ENCODE data around the gene TBC1D14. TPM values are rescaled to one million over a fixed set of nuclear protein-coding genes. Genes with fewer than 3 reads are reported as not detected.

TBC1D14 gene
- polyA plus RNA-seq, 1 experiment = 35.8 TPM

GRCh38 chr4:6925357-6925836 lies 15.8 kb downstream of the TBC1D14 start:
- TF ChIP-seq, protein P1, sequence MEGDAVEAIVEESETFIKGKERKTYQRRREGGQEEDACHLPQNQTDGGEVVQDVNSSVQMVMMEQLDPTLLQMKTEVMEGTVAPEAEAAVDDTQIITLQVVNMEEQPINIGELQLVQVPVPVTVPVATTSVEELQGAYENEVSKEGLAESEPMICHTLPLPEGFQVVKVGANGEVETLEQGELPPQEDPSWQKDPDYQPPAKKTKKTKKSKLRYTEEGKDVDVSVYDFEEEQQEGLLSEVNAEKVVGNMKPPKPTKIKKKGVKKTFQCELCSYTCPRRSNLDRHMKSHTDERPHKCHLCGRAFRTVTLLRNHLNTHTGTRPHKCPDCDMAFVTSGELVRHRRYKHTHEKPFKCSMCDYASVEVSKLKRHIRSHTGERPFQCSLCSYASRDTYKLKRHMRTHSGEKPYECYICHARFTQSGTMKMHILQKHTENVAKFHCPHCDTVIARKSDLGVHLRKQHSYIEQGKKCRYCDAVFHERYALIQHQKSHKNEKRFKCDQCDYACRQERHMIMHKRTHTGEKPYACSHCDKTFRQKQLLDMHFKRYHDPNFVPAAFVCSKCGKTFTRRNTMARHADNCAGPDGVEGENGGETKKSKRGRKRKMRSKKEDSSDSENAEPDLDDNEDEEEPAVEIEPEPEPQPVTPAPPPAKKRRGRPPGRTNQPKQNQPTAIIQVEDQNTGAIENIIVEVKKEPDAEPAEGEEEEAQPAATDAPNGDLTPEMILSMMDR (IDR thresholded peaks at IDR 0.05; ENCODE audit: insufficient read depth, low read depth, low read length) = no peak
- CTCF ChIA-PET = interaction anchor here (1.1 kb wide), 1 partner anchor 49 kb away, joined by 5 read pairs; no protein-coding TSS in a partner anchor
- no peak for DNase-seq (ENCODE audit: low read depth)
- Histone ChIP-seq H3K4me3 (ENCODE audit: low read depth, low read length) (no peak overlapping the region), H3K36me3 (ENCODE audit: control insufficient read depth, insufficient read depth, low read length) (peaks cover 7% of the 10 kb centered on the region), H3K27me3 (ENCODE audit: control insufficient read depth, insufficient read depth, low read length) (no peaks in the 10 kb centered on the region)
- POLR2A ChIA-PET = no interaction called here

GRCh38 chr4:6926081-6926480 lies 16.5 kb downstream of the TBC1D14 start:
- ChIA-PET CTCF (interaction anchor here (1.1 kb wide), 1 partner anchor 48 kb away, joined by 5 read pairs; no protein-coding TSS in a partner anchor), POLR2A (no interaction called here)
- H3K36me3 ChIP-seq (ENCODE audit: control insufficient read depth, insufficient read depth, low read length) = peaks cover 7% of the 10 kb centered on the region
- TF ChIP-seq, protein P1 (IDR thresholded peaks at IDR 0.05; ENCODE audit: insufficient read depth, low read depth, low read length) = no peak
- H3K27me3 ChIP-seq (ENCODE audit: control insufficient read depth, insufficient read depth, low read length) = no peaks in the 10 kb centered on the region
- no peak overlapping the region for H3K4me3 ChIP-seq (ENCODE audit: low read depth, low read length)
- no peak for DNase-seq (ENCODE audit: low read depth)

GRCh38 chr4:6926681-6927478 lies 17.3 kb downstream of the TBC1D14 start:
- POLR2A ChIA-PET = interaction anchor here (0.7 kb wide), 1 partner anchor 15 kb away, joined by 20 read pairs; no protein-coding TSS in a partner anchor
- DNase-seq (ENCODE audit: low read depth) = no peak

DNA sequence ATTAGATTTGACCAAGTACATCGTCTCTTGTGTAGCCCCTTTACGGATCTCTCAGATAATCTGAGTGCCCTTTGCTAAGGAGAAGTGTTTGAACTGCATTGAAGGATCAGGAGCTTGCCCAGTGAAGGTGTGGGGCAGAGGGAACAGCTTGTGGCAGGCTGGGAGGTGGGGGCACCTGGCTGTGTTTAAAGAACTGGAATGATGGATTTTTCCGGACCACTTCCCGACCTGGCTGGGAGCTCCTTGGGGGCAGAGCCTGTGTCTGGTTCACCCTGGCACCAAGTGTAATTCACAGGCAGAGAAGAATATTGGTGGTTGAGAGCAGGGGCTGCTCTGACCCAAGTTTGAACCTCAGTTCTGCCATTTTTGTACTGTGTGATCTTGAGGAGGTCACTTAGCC lies 18.5 kb downstream of the TBC1D14 start:
- Histone ChIP-seq H3K36me3 (ENCODE audit: control insufficient read depth, insufficient read depth, low read length) (peaks cover 9% of the 10 kb centered on the region), H3K4me3 (ENCODE audit: low read depth, low read length) (no peak overlapping the region), H3K27me3 (ENCODE audit: control insufficient read depth, insufficient read depth, low read length) (no peaks in the 10 kb centered on the region)
- DNase-seq (ENCODE audit: low read depth) = no peak
- POLR2A ChIA-PET = no interaction called here
- CTCF ChIA-PET = interaction anchor here (1.0 to 2.5 kb wide), 4 partner anchors 11 to 52 kb away, joined by 3 to 7 read pairs (median 5); no protein-coding TSS in a partner anchor
- TF ChIP-seq, protein P1 (IDR thresholded peaks at IDR 0.05; ENCODE audit: insufficient read depth, low read depth, low read length) = no peak

More at GRCh38 chr4:6926681-6927478, 17.3 kb downstream of the TBC1D14 start:
- Histone ChIP-seq H3K27me3 (ENCODE audit: control insufficient read depth, insufficient read depth, low read length) (no peaks in the 10 kb centered on the region), H3K36me3 (ENCODE audit: control insufficient read depth, insufficient read depth, low read length) (peaks cover 9% of the 10 kb centered on the region), H3K4me3 (ENCODE audit: low read depth, low read length) (no peak overlapping the region)
- CTCF ChIA-PET = interaction anchor here (0.7 to 1.1 kb wide), 3 partner anchors 19 to 48 kb away, joined by 3 to 5 read pairs (median 3); no protein-coding TSS in a partner anchor
- TF ChIP-seq, protein P1 (IDR thresholded peaks at IDR 0.05; ENCODE audit: insufficient read depth, low read depth, low read length) = no peak

GRCh38 chr4:6929339-6929811 lies 19.7 kb downstream of the TBC1D14 start:
- Histone ChIP-seq H3K27me3 (ENCODE audit: control insufficient read depth, insufficient read depth, low read length) (no peaks in the 10 kb centered on the region), H3K4me3 (ENCODE audit: low read depth, low read length) (no peak overlapping the region), H3K36me3 (ENCODE audit: control insufficient read depth, insufficient read depth, low read length) (peaks cover 5% of the 10 kb centered on the region)
- DNase-seq (ENCODE audit: low read depth) = no peak
- TF ChIP-seq, protein P1 (IDR thresholded peaks at IDR 0.05; ENCODE audit: insufficient read depth, low read depth, low read length) = no peak
- ChIA-PET CTCF (interaction anchor here (0.9 to 2.5 kb wide), 5 partner anchors 10 to 50 kb away, joined by 3 to 7 read pairs (median 5); no protein-coding TSS in a partner anchor), POLR2A (no interaction called here)
